ENCODE measurements around the gene COQ10B.
"Not testable (repeated sequence)": the region's sequence is repeated elsewhere in the genome, so short reads cannot be mapped to it uniquely, and the experiment has no call there.

COQ10B gene

DNA sequence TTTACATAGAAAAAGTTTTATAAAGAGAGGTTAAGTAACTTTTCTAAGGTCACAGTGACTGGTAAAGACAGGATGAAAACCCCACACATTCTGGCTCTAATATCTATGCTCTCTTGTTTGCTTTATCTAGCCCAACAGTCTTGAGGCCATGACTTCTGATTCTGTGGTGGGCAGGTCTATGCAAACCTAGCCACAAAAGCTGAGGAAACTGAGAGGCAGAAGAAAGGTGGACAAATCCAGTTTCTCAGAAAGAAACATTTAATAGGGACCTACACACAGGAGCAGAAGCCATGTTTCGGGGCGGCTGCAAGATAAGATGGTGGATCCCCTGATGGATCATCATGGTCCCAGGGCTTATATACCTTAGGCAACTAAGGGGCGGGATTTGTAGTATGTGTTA is 24.4 kb downstream of the COQ10B start:
- H3K9me3 ChIP-seq (ENCODE audit: control insufficient read depth in 1 of 2, low read length in 2 of 2), result no peaks in the 10 kb centered on the region
- no peak overlapping the region for H3K9ac ChIP-seq (ENCODE audit: low read depth in 1 of 2, low read length in 2 of 2)
- peaks cover 12 to 49% of the 10 kb centered on the region in 2 donors for H3K36me3 ChIP-seq (ENCODE audit: control insufficient read depth in 1 of 2, insufficient read depth in 2 of 2, low read length in 2 of 2)
- H3K27me3 ChIP-seq (ENCODE audit: control insufficient read depth in 1 of 2, insufficient read depth in 2 of 2, low read length in 2 of 2), result no peaks in the 10 kb centered on the region
- H3K4me1 ChIP-seq (ENCODE audit: control insufficient read depth in 1 of 2, insufficient read depth in 2 of 2, low read length in 2 of 2), result no peaks in the 10 kb centered on the region
- no peak overlapping the region for H3K27ac ChIP-seq (ENCODE audit: low read depth, low read length)
- H3K4me3 ChIP-seq (ENCODE audit: low read depth in 1 of 2, low read length in 2 of 2), result no peak overlapping the region

DNA sequence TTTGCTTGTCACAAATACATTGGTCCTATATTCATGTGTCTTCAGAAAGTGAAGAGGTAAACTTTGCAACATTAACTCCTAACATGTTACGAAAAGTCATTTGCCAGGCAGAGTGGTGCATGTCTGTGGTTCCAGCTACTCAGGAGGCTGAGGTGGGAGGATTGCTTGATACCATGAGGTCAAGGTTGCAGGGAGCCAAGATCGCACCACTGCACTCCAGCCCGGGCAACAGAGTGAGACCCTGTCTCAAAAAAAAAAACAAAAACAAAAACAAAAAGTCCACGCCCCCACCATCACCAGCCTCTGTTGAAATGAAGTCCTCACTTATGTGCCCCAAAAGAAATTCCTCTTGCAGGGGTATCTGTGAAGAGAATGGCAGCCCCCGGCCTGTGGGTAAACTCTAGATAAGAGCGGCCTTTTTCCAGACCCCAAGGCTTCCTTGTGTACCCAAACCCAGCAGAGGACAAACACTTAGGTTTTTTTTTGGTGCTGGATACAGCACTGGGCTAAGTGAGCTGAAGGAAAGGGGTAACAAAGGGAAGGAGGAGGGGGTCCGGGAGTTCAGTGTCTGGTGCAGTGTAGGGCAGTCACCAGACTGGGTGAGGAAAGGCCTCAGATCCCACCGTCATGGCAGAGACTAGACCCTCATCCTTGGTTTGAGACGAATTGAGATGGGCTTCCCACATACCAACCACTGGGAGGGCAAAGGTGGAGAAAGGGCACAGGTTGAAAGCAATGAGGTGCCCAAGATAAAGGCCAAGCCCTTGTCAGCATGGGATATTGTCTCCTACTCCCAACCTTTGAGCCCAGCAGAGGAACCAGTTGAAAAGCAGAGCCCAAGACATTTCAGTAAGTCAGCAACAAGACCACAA is 27.0 kb downstream of the COQ10B start:
- Histone ChIP-seq H3K4me3 (ENCODE audit: low read depth in 1 of 2, low read length in 2 of 2) (no peak overlapping the region), H3K4me1 (ENCODE audit: control insufficient read depth in 1 of 2, insufficient read depth in 2 of 2, low read length in 2 of 2) (no peaks in the 10 kb centered on the region), H3K9ac (ENCODE audit: low read depth in 1 of 2, low read length in 2 of 2) (no peak overlapping the region), H3K27ac (ENCODE audit: low read depth, low read length) (no peak overlapping the region), H3K9me3 (ENCODE audit: control insufficient read depth in 1 of 2, low read length in 2 of 2) (peaks cover 4 to 8% of the 10 kb centered on the region in 2 donors), H3K27me3 (ENCODE audit: control insufficient read depth in 1 of 2, insufficient read depth in 2 of 2, low read length in 2 of 2) (no peaks in the 10 kb centered on the region), H3K36me3 (ENCODE audit: control insufficient read depth in 1 of 2, insufficient read depth in 2 of 2, low read length in 2 of 2) (peaks cover 6 to 31% of the 10 kb centered on the region in 2 donors)

GRCh38 chr2:197484248-197484647 is 30.9 kb downstream of the COQ10B start:
- H3K9ac ChIP-seq (ENCODE audit: low read depth in 1 of 2, low read length in 2 of 2); H3K27ac ChIP-seq (ENCODE audit: low read depth, low read length); H3K27me3 ChIP-seq (ENCODE audit: control insufficient read depth in 1 of 2, insufficient read depth in 2 of 2, low read length in 2 of 2); H3K9me3 ChIP-seq (ENCODE audit: control insufficient read depth in 1 of 2, low read length in 2 of 2); H3K4me3 ChIP-seq (ENCODE audit: low read depth in 1 of 2, low read length in 2 of 2); H3K4me1 ChIP-seq (ENCODE audit: control insufficient read depth in 1 of 2, insufficient read depth in 2 of 2, low read length in 2 of 2): not testable (repeated sequence)
- H3K36me3 ChIP-seq (ENCODE audit: control insufficient read depth in 1 of 2, insufficient read depth in 2 of 2, low read length in 2 of 2), result peaks cover 25 to 43% of the 10 kb centered on the region in 2 donors

DNA sequence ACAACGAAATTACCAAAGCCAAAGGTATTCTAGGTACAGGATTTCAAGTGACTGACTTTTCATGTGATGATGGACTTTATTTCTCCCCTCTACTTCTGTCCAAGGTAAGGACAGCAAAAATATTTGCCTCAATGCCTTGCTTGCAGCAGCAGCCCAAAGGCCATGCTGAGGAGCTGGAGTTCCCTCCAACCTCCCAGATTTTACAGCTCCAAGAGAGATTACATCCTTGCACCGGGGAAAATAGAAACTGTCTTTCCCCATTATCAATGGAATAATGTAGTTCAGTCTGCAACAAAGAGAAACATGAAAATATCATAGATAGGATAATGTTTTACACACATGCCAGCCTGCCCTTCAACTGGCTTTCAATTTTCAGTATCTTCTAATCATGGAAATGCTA is 32.8 kb downstream of the COQ10B start:
- no peak overlapping the region for H3K27ac ChIP-seq (ENCODE audit: low read depth, low read length)
- no peak overlapping the region for H3K9ac ChIP-seq (ENCODE audit: low read depth in 1 of 2, low read length in 2 of 2)
- peaks cover 28 to 57% of the 10 kb centered on the region in 2 donors for H3K36me3 ChIP-seq (ENCODE audit: control insufficient read depth in 1 of 2, insufficient read depth in 2 of 2, low read length in 2 of 2)
- peaks cover 4 to 8% of the 10 kb centered on the region in 2 donors for H3K9me3 ChIP-seq (ENCODE audit: control insufficient read depth in 1 of 2, low read length in 2 of 2)
- H3K4me1 ChIP-seq (ENCODE audit: control insufficient read depth in 1 of 2, insufficient read depth in 2 of 2, low read length in 2 of 2), result no peaks in the 10 kb centered on the region
- no peak overlapping the region for H3K4me3 ChIP-seq (ENCODE audit: low read depth in 1 of 2, low read length in 2 of 2)
- no peaks in the 10 kb centered on the region for H3K27me3 ChIP-seq (ENCODE audit: control insufficient read depth in 1 of 2, insufficient read depth in 2 of 2, low read length in 2 of 2)

- no peaks in the 10 kb centered on the region for H3K4me1 ChIP-seq (ENCODE audit: control insufficient read depth in 1 of 2, insufficient read depth in 2 of 2, low read length in 2 of 2)
- no peak overlapping the region for H3K4me3 ChIP-seq (ENCODE audit: low read depth in 1 of 2, low read length in 2 of 2)
- no peaks in the 10 kb centered on the region for H3K27me3 ChIP-seq (ENCODE audit: control insufficient read depth in 1 of 2, insufficient read depth in 2 of 2, low read length in 2 of 2)
- H3K27ac ChIP-seq (ENCODE audit: low read depth, low read length), result no peak overlapping the region
- H3K9me3 ChIP-seq (ENCODE audit: control insufficient read depth in 1 of 2, low read length in 2 of 2), result peaks cover 4 to 8% of the 10 kb centered on the region in 2 donors
- H3K9ac ChIP-seq (ENCODE audit: low read depth in 1 of 2, low read length in 2 of 2), result no peak overlapping the region
- peaks cover 34 to 69% of the 10 kb centered on the region in 2 donors for H3K36me3 ChIP-seq (ENCODE audit: control insufficient read depth in 1 of 2, insufficient read depth in 2 of 2, low read length in 2 of 2)
These were observed 34.0 kb downstream of the COQ10B start for GRCh38 chr2:197487385-197487784.

DNA sequence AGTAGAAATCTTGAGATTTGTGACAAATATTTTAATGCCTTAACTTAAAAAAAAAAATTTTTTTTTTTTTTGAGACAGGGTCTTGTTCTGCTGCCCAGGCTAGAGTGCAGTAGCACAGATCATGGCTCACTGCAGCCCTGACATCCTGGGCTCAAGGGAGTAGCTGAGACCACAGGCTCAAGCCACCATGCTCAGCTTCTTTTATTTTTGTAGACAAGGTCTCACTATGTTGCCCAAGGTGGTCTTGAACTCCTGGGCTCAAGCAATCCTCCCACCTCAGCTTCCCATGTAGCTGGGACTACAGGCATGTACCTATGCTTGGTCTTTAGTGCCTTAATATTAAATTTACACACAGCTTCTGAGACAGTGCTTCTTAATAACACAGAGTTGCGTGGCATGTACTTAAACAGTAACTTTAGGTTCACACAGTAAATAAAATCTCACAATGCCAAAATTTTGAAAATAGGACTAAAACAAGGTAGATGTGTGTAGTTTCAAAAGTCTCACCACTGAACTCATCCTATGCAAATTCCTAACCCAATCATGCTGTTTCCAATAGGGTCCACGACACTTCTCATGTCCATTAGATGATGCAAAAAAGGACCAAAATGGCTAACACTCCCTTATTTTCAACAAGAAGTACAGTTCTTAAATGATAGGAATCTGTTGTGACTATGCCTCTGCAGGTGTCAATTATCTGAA is 42.2 kb downstream of the COQ10B start:
- Histone ChIP-seq H3K36me3 (ENCODE audit: control insufficient read depth in 1 of 2, insufficient read depth in 2 of 2, low read length in 2 of 2) (peaks cover 34 to 64% of the 10 kb centered on the region in 2 donors), H3K4me1 (ENCODE audit: control insufficient read depth in 1 of 2, insufficient read depth in 2 of 2, low read length in 2 of 2) (peaks cover 28 to 31% of the 10 kb centered on the region in 2 donors)

GRCh38 chr2:197496695-197497094 is 43.3 kb downstream of the COQ10B start:
- Histone ChIP-seq H3K4me3 (ENCODE audit: low read depth in 1 of 2, low read length in 2 of 2) (no peak overlapping the region), H3K9me3 (ENCODE audit: control insufficient read depth in 1 of 2, low read length in 2 of 2) (no peaks in the 10 kb centered on the region), H3K9ac (ENCODE audit: low read depth in 1 of 2, low read length in 2 of 2) (no peak overlapping the region), H3K4me1 (ENCODE audit: control insufficient read depth in 1 of 2, insufficient read depth in 2 of 2, low read length in 2 of 2) (peaks cover 30 to 31% of the 10 kb centered on the region in 2 donors), H3K27me3 (ENCODE audit: control insufficient read depth in 1 of 2, insufficient read depth in 2 of 2, low read length in 2 of 2) (no peaks in the 10 kb centered on the region), H3K27ac (ENCODE audit: low read depth, low read length) (no peak overlapping the region), H3K36me3 (ENCODE audit: control insufficient read depth in 1 of 2, insufficient read depth in 2 of 2, low read length in 2 of 2) (peaks cover 29 to 54% of the 10 kb centered on the region in 2 donors)

More for the DNA sequence above, 42.2 kb downstream of the COQ10B start:
- no peaks in the 10 kb centered on the region for H3K9me3 ChIP-seq (ENCODE audit: control insufficient read depth in 1 of 2, low read length in 2 of 2)
- H3K9ac ChIP-seq (ENCODE audit: low read depth in 1 of 2, low read length in 2 of 2), result no peak overlapping the region
- no peak overlapping the region for H3K27ac ChIP-seq (ENCODE audit: low read depth, low read length)
- H3K27me3 ChIP-seq (ENCODE audit: control insufficient read depth in 1 of 2, insufficient read depth in 2 of 2, low read length in 2 of 2), result no peaks in the 10 kb centered on the region
- no peak overlapping the region for H3K4me3 ChIP-seq (ENCODE audit: low read depth in 1 of 2, low read length in 2 of 2)

- H3K27me3 ChIP-seq (ENCODE audit: control insufficient read depth in 1 of 2, insufficient read depth in 2 of 2, low read length in 2 of 2), result no peaks in the 10 kb centered on the region
- peak overlapping the region in 1 of 2 donors; percentile 87 for H3K4me3 ChIP-seq (ENCODE audit: low read depth in 1 of 2, low read length in 2 of 2)
- H3K4me1 ChIP-seq (ENCODE audit: control insufficient read depth in 1 of 2, insufficient read depth in 2 of 2, low read length in 2 of 2), result peaks cover 36% of the 10 kb centered on the region in 2 donors
- H3K27ac ChIP-seq (ENCODE audit: low read depth, low read length), result no peak overlapping the region
- peak overlapping the region; percentile 0 to 92 for H3K9ac ChIP-seq (ENCODE audit: low read depth in 1 of 2, low read length in 2 of 2)
- no peaks in the 10 kb centered on the region for H3K9me3 ChIP-seq (ENCODE audit: control insufficient read depth in 1 of 2, low read length in 2 of 2)
- peaks cover 28 to 48% of the 10 kb centered on the region in 2 donors for H3K36me3 ChIP-seq (ENCODE audit: control insufficient read depth in 1 of 2, insufficient read depth in 2 of 2, low read length in 2 of 2)
These were observed 44.0 kb downstream of the COQ10B start for GRCh38 chr2:197497326-197497725.

GRCh38 chr2:197498235-197498936 is 45.0 kb downstream of the COQ10B start:
- H3K9me3 ChIP-seq (ENCODE audit: control insufficient read depth in 1 of 2, low read length in 2 of 2), result no peaks in the 10 kb centered on the region
- H3K36me3 ChIP-seq (ENCODE audit: control insufficient read depth in 1 of 2, insufficient read depth in 2 of 2, low read length in 2 of 2), result peaks cover 23 to 38% of the 10 kb centered on the region in 2 donors
- H3K4me3 ChIP-seq (ENCODE audit: low read depth in 1 of 2, low read length in 2 of 2), result peak overlapping the region; percentile 86 to 87
- no peaks in the 10 kb centered on the region for H3K27me3 ChIP-seq (ENCODE audit: control insufficient read depth in 1 of 2, insufficient read depth in 2 of 2, low read length in 2 of 2)
- peak overlapping the region; percentile 98 for H3K27ac ChIP-seq (ENCODE audit: low read depth, low read length)
- H3K9ac ChIP-seq (ENCODE audit: low read depth in 1 of 2, low read length in 2 of 2), result peak overlapping the region; percentile 92 to 98
- peaks cover 36% of the 10 kb centered on the region in 2 donors for H3K4me1 ChIP-seq (ENCODE audit: control insufficient read depth in 1 of 2, insufficient read depth in 2 of 2, low read length in 2 of 2)

Measured in duodenal mucosa (tissue), 2 donors.